Stimulated activated CD4-positive, alpha-beta T cell treated with anti-CD3 and anti-CD28 coated beads, Interleukin-15, amount 100 ng/mL, for 48 hours (primary cell): ENCODE results near the gene PI4KA.
"Not testable (repeated sequence)": the region's sequence is repeated elsewhere in the genome, so short reads cannot be mapped to it uniquely, and the experiment has no call there.

Experiments used
- DNase-seq, 2 donors: peaks; one replicate each; pipeline ENCODE4 v3.0.0-alpha.2; 2020; ENCODE audit warnings: low read depth in 2 of 2

PI4KA gene

GRCh38 chr22:20776624-20777405, 81.8 kb downstream of the PI4KA start:
- no peak for DNase-seq

- DNase-seq = no peak
These were observed 83.2 kb downstream of the PI4KA start for GRCh38 chr22:20775342-20775895.

DNA sequence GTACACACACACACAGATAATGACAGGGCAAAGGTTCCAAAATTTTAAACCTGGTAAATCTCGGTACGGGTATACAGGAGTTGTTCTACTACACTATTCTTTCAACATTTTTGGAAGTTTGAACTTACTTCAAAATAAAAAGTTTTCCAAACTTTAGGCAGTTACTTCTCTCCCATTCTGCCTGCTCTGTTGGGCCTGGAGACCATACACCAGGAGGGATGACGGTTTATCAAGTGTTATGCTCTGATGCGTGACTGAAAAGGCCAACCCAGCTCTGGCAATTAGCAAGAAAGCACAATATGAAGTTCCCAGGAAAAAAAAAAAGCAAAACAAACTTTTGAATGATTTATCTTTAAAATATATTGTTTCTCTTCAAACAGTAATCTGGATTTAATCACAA, 83.7 kb downstream of the PI4KA start:
- DNase-seq = no peak

DNA sequence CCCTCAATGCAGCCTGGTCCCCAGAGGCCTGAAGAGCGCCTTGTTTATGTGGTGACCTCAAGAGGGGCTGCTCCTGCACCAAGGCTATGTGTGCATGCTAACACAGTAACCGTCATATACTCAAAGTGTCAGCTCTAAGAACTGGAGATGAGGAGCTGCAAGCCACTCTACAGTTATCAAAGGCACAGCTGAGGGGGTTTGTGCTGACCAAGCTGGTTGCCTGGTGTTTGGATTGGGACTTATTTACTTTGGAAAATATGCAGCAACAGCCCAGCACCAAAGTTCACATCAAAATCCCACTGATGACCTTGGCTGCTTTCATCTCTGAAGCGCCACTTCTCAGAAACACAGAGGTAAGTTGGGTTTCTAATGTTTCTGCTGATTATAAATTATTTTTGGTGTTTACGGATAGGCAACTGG, 84.8 kb downstream of the PI4KA start, which contains the start of gene SERPIND1:
SERPIND1 (plus strand) TSS at position 321 of the 420 bp plus-strand sequence. CDS start 5,200 bp downstream, outside the sequence.
- no peak for DNase-seq

DNA sequence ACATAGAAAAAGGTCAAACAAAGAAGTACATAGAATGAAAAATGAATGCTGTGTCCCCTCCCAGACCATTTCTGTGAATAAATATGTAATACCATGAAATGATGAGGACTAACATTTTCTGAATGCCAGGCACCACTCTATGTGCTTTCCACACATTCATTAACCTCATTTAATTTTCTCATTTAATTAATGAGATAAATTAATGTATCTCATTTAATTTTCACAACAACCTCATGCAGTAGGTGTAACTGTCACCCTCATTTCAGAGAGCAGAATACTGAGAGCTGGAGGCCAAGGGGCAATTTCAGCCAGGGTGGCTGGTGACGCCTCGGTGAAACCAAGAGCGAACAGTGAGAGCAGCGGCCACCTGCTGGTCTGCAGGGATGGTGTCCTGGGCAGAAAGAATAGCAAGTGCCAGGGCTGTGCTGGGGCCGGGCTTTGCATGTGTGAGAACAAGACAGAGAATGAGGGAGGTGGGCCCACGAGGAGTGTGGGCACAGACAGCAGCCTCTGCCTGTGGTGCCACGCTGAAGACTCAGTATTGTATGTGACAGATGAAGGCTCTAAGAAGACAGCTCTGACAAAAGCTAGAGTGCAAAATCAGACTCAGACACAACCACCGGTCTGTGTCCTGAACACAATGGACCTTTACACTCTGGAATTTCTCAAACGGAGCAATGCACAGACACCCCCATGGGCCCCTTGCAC, 86.5 kb downstream of the PI4KA start:
- no peak for DNase-seq

GRCh38 chr22:20769496-20769826, 89.2 kb downstream of the PI4KA start:
- DNase-seq = not testable (repeated sequence)

DNA sequence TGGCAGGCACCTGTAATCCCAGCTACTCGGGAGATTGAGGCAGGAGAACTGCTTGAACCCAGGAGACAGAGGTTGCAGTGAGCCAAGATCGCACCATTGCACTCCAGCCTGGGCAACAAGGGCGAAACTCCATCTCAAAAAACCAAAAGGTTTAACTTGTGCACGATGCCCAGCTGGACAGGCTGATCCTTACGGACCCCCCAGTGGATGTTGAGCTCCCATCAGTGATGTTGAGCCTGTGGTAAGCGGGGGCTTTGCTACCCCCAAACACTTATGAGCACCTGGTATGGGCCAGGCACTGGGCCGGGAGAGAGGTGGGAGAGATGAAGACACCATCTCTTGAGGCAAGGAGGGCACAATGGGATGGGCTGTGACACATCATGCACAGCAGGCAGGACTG, 92.1 kb downstream of the PI4KA start:
- no peak for DNase-seq

DNA sequence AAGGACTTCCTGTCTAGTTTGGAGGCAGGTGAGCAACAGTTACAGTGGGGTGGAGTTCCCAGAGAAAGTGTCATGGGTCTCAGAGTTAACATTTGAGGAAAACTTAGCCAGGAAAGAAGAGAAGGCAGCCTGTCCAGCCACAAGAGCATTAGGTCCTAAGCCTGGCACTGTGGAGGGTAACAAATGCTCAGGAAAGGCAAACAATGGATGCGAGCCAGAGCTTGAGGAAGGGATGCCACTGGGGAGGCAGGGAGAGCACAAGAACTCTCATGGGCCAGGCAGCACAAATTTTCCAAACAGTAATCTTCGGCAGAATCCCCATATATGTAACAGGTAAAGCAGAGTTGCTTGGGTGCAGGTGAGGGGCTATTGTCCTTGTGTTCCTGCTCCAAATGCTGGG, 92.7 kb downstream of the PI4KA start:
- DNase-seq = no peak

GRCh38 chr22:20764729-20765128, 93.9 kb downstream of the PI4KA start:
- no peak for DNase-seq

DNA sequence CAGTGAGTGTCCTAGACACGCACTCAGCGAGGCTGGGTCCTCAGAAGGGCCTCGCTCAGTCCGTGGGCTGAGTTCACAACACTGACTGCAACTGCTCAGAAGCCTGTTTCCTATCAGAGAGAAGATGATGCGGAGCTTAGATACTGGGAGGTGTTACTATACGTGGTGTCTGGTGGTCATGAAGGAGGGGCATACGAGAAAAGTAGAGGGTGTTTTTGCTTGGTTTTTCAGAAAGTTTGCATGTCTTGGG, 94.2 kb downstream of the PI4KA start:
- no peak for DNase-seq

- no peak for DNase-seq
These were observed 94.8 kb downstream of the PI4KA start for GRCh38 chr22:20763630-20764470.

DNA sequence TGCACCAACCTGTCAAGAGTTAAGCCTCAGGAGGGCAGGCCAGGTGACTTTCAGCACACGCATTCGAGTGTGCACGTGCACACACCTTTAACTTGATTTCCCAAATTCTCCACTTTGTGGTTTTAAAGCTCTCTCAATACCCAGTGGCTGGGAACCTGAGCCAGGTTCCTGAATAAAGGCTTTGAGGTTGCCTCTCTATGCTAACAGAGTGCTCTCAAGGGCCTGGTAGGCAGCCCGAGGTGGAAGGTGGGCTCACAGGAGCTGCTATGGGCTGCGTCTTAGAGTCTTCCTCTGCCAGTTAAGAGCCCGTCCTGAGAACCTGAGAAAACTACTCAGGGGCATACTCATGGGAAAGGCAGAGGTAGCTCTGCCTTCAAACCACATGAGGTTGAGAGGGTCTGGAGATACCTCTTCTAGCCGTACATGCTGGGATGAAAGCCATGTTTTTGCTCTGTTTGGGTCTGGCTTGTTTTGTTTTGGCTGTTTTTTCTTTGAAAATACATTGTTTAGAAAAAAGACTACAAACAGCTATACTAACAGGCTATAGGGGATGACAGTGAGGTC, 96.3 kb downstream of the PI4KA start:
- DNase-seq = no peak

GRCh38 chr22:20761536-20761935, 97.1 kb downstream of the PI4KA start:
- no peak for DNase-seq

- DNase-seq = no peak
These were observed 98.5 kb downstream of the PI4KA start for GRCh38 chr22:20760084-20760483.

- DNase-seq = no peak
These were observed 99.9 kb downstream of the PI4KA start for GRCh38 chr22:20758688-20759087.

DNA sequence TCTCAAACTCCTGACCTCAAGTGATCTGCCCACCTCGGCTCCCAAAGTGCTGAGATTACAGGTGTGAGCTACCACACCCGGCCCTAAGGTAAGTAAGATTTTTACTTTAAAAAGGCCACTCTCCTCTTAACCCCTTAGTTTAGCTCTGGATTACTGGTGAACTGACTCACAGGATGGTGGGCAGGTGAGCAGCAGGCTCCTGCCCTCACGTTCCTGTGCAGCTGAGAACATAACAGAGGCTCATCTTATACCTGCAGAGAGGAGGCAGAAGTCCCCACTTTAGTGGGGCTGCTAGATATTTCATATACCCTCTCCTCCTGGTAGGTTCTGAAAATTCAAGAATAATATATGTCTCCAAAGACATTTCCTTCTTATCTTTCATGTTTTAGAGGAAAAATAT, 101.8 kb downstream of the PI4KA start:
- no peak for DNase-seq

DNA sequence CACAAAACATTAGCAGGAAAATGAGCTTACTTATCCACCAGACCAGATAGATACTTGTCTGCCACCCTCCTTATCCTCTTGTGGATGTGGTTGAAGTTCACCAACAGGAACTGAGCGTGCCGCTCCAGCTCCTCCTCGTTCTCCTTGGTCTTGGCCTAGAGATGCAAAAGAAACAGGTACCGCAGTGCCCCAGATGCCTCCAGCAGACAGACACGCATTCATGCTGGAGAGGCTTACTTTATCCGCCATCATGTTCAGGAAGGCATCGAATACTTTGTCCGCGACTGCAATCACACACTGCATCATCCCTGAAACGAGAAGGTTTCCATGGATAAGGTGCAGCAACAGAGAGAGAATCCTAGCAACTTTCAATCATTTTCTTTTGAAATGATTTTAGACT, 105.7 kb downstream of the PI4KA start:
- DNase-seq = no peak

DNA sequence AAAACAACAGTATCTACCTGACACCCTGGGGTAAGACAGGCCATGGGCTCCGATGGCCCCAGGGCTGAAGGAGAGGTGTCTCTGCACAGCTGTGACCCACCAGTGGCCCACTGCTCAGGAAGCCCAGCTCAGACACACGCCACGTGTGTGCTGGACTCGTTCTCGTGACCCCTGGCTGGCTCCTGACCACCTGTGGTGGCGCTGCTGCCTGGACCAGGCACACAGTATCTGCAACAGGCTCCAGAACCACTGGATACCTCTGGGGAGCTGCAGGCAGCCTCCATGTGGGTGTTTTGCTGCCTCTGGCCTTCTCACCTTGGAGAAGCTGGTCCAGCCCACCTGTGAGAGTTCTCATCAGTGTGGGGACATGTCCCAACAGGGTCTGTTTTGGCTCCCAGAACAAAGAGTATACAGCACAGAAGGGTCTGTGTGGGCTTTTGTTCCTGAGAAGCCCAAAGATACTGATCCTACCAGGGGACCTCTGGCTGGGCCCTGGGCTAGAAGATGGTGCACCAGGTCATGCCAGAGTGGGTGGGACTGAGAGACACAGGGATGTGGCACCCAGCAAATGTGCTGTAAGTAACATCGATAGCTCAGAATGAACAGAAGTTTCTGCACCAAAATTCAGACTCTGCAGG, 106.4 kb downstream of the PI4KA start:
- DNase-seq = no peak

DNA sequence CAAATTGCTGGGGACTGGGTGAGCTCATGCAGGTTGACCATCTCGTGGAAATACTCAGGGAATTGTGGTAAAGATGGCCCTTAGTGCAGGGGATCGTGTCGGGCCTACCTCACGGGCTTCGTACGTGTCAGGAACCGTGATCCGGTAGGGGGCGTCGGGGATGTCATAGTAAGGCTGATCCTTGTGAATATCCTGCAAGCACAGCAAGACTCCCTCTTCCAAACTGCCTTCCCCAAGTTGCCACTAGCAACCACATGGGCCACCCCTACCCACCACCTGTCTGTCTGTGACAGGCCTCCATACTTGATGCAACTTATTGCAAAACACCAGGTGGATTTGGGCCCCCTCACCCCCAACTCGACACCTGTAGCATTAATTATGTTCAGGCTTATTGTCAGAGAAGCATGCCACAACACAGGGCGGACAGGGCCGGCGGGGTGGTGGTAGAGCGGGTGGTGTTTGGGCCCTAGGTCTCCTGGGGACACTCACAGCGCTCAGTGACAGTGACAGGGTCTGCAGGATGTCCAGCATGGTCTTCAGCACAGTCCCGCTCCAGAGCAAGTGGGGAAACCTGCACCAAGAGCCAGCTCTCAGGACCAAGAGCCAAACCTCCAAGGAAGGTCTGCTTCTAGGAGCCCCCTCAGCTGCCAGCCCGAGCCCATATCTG, 107.3 kb downstream of the PI4KA start:
- DNase-seq = no peak

DNA sequence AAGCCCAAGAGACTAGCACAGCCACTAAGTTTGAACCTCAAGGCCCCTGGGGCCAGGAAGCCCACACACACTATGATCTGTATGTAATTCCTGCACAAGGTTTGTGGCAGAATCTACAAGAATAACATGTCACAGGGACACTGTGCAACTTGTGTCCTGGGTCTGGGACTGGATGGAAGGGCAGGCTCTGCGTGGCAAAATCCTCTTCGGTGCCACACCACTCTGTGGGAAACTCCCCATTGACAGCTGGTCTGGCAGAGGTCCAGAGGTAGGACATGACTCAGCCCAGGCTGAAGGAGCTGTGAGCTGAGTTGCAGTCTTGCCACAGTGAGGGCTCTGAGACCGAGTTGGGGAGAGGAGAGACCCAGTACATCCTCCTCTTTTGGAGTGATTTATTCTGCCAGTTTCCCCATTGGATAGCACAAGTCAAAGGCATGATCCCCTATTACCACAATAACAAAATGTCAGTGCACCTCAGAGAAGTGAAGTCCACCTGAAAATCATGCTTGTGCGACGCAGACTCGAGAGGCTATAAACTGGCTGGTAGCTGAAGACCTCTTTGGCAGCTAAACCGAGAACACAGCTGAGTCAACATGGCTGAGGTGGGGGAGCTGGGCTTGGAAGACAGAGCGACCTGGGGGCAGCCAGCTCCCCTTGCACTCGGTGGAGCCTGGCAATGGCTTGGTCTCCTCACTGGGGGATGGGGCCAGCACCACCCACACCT, 108.0 kb downstream of the PI4KA start:
- peak in 1 of 2 donors; percentile 16 for DNase-seq
